ENCODE measurements around the gene CHERP. TPM values are rescaled to one million over a fixed set of nuclear protein-coding genes. Genes with fewer than 3 reads are reported as not detected.
"Not testable (repeated sequence)": the region's sequence is repeated elsewhere in the genome, so short reads cannot be mapped to it uniquely, and the experiment has no call there.

The CHERP gene
- total RNA-seq, 1 experiment from 2014 or later = 13.4 TPM

DNA sequence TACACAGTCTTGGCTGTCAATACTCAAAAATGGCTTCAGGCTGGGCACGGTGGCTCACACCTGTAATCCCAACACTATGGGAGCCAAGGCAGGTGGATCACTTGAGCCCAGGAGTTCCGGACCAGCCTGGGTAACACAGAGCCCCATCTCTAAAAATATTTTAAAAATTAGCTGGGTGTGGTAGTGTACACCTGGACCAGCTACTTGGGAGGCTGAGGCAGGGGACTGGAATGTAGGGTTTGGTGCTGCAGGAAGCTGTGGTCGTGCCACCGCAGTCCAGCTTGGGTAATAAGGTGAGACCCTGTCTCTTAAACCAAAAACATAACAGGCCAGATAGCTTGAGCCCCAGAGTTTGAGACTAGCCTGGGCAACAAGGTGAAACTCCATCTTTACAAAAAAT, 6.7 kb upstream of the CHERP start:
- Histone ChIP-seq H3F3A (ENCODE audit: low read length, unreplicated experiment) (no peaks in the 10 kb centered on the region), H3K36me3 (ENCODE audit: low read depth, low read length) (peaks cover 3% of the 10 kb centered on the region; the same call in 1 of the 2 replicates), H3K9me2 (replicated peaks; ENCODE audit: low read length) (no peaks in the 10 kb centered on the region), H3K4me2 (ENCODE audit: low read length) (no peak overlapping the region), H3K27me3 (ENCODE audit: low read length) (no peaks in the 10 kb centered on the region), H3K27ac (ENCODE audit: low read length) (no peak overlapping the region), H4K20me1 (ENCODE audit: low read length) (no peaks in the 10 kb centered on the region), H2AFZ (ENCODE audit: low read length) (no peak overlapping the region), H3K9me3 (ENCODE audit: low read length) (no peaks in the 10 kb centered on the region), H3K4me1 (ENCODE audit: insufficient read depth, low read length) (peaks cover 6% of the 10 kb centered on the region; the same call in 1 of the 2 replicates), H3K79me2 (ENCODE audit: low read length) (peaks cover 8% of the 10 kb centered on the region), H3K4me3 (ENCODE audit: low read length) (no peak overlapping the region), H3K9ac (ENCODE audit: low read length) (no peak overlapping the region)
- intact Hi-C loops (cut with micrococcal nuclease) = no loop called here
- CTCF ChIA-PET = no interaction called here
- POLR2A ChIA-PET (ENCODE audit: unreplicated experiment) = no interaction called here
- ATAC-seq = peak; percentile 42
- TF ChIP-seq CTCF (conservative IDR thresholded peaks at IDR 0.05; ENCODE audit: low read depth, low read length) (no peak), EZH2 (IDR thresholded peaks at IDR 0.05; ENCODE audit: low read length, unreplicated experiment) (no peak), EZH2phosphoT487 (IDR thresholded peaks at IDR 0.05; ENCODE audit: borderline replicate concordance, low read length) (no peak)
- no TSS peak for BruUV-seq (replicated peaks)
- peak; percentile 36 for DNase-seq

- Histone ChIP-seq H3K9ac (ENCODE audit: low read length) (no peak overlapping the region), H3K27ac (ENCODE audit: low read length) (no peak overlapping the region), H3K27me3 (ENCODE audit: low read length) (no peaks in the 10 kb centered on the region), H3K9me2 (replicated peaks; ENCODE audit: low read length) (no peaks in the 10 kb centered on the region), H3K4me3 (ENCODE audit: low read length) (no peak overlapping the region), H3K4me1 (ENCODE audit: insufficient read depth, low read length) (peaks cover 19% of the 10 kb centered on the region), H3K36me3 (ENCODE audit: low read depth, low read length) (peaks cover 3% of the 10 kb centered on the region), H3K4me2 (ENCODE audit: low read length) (0 out of 2 replicates have a peak overlapping the region, but pooled peaks have one; percentile 4), H2AFZ (ENCODE audit: low read length) (no peak overlapping the region), H3F3A (ENCODE audit: low read length, unreplicated experiment) (no peaks in the 10 kb centered on the region), H3K9me3 (ENCODE audit: low read length) (no peaks in the 10 kb centered on the region), H3K79me2 (ENCODE audit: low read length) (peaks cover 51% of the 10 kb centered on the region), H4K20me1 (ENCODE audit: low read length) (peaks cover 12% of the 10 kb centered on the region)
- ChIA-PET POLR2A (ENCODE audit: unreplicated experiment) (no interaction called here), CTCF (no interaction called here)
- intact Hi-C loops (cut with micrococcal nuclease) = no loop called here
- DNase-seq (no peak), ATAC-seq (no peak)
- TF ChIP-seq CTCF (conservative IDR thresholded peaks at IDR 0.05; ENCODE audit: low read depth, low read length) (no peak), EZH2 (IDR thresholded peaks at IDR 0.05; ENCODE audit: low read length, unreplicated experiment) (no peak), EZH2phosphoT487 (IDR thresholded peaks at IDR 0.05; ENCODE audit: borderline replicate concordance, low read length) (no peak)
- BruUV-seq (replicated peaks) = no TSS peak
Measured at GRCh38 chr19:16544473-16545231, 2.4 kb upstream of the CHERP start.

DNA sequence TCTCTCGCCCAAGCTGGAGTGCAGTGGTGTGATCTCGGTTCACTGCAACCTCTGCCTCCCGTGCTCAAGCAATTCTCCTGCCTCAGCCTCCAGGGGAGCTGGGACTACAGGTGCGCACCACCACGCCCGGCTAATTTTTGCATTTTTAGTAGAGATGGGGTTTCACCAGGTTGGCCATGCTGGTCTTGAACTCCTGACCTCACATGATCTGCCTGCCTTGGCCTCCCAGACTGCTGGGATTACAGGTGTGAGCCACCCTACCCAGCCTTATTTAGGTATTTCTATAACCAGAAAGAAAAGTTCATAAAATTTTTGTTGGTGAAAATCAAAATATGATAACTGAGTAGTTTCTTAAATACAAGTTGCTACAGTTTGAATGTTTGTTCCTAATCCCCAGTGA, 1.5 kb upstream of the CHERP start:
- Histone ChIP-seq H3K4me1 (ENCODE audit: insufficient read depth, low read length) (peaks cover 16% of the 10 kb centered on the region), H3K9ac (ENCODE audit: low read length) (peak overlapping the region; percentile 97; the same call in 1 of the 2 replicates), H4K20me1 (ENCODE audit: low read length) (peaks cover 18% of the 10 kb centered on the region), H3K79me2 (ENCODE audit: low read length) (peaks cover 60% of the 10 kb centered on the region), H3K4me2 (ENCODE audit: low read length) (peak overlapping the region; percentile 92), H3K4me3 (ENCODE audit: low read length) (peak overlapping the region; percentile 96)
- H3K36me3 ChIP-seq (ENCODE audit: low read depth, low read length); intact Hi-C loops (cut with micrococcal nuclease); H3F3A ChIP-seq (ENCODE audit: low read length, unreplicated experiment); H3K9me2 ChIP-seq (replicated peaks; ENCODE audit: low read length); ATAC-seq; H3K27me3 ChIP-seq (ENCODE audit: low read length); H3K9me3 ChIP-seq (ENCODE audit: low read length); DNase-seq; H2AFZ ChIP-seq (ENCODE audit: low read length); BruUV-seq (replicated peaks); H3K27ac ChIP-seq (ENCODE audit: low read length): not testable (repeated sequence)
- POLR2A ChIA-PET (ENCODE audit: unreplicated experiment) = interaction anchor here (0.8 kb wide), 1 partner anchor 29 kb away, joined by 6 read pairs; no protein-coding TSS in a partner anchor
- CTCF ChIA-PET = interaction anchor here (0.6 kb wide), 1 partner anchor 52 kb away, joined by 4 read pairs; no protein-coding TSS in a partner anchor

All from PC-3 (cell line).